Sigmoid colon (tissue), 7 donors: ENCODE data around the gene TOX2. TPM values are rescaled to one million over a fixed set of nuclear protein-coding genes. Genes with fewer than 3 reads are reported as not detected.

Experiments used
- DNase-seq: peaks from one replicate; pipeline ENCODE4 v3.0.0-alpha.2; 2019
- H3K27ac ChIP-seq, 4 donors: fragments of 200-600 bp; sonication (generic); one replicate each; pipeline ENCODE4 v1.5.1; 2016 to 2019; ENCODE audit warnings: mild to moderate bottlenecking in 1 of 4
- H3K27me3 ChIP-seq, 3 donors: fragments of 200-600 bp; sonication (generic); one replicate each; pipeline ENCODE4 v1.5.1; 2019; ENCODE audit warnings: mild to moderate bottlenecking in 1 of 3
- H3K36me3 ChIP-seq, 4 donors: fragments of 200-600 bp; sonication (generic); one replicate each; pipeline ENCODE4 v1.5.1; 2016 to 2019
- H3K4me1 ChIP-seq, 4 donors: fragments of 200-600 bp; sonication (generic); one replicate each; pipeline ENCODE4 v1.5.1; 2017 to 2019
- H3K4me3 ChIP-seq, 4 donors: fragments of 200-600 bp; sonication (generic); one replicate each; pipeline ENCODE4 v1.5.1; 2017 to 2019; ENCODE audit warnings: mild to moderate bottlenecking in 2 of 4, moderate library complexity in 1 of 4
- H3K9me3 ChIP-seq, 4 donors: fragments of 200-600 bp in 3 of 4; sonication (generic) in 3 of 4; one replicate each; pipeline versions ENCODE4 v1.5.1 to v1.6.1; 2013 to 2019
- EP300 ChIP-seq, 4 donors: sonication (generic); formaldehyde crosslinking; IDR thresholded peaks; one replicate each; pipeline ENCODE4 v1.6.1; 2017; ENCODE audit warnings: antibody characterized with exemption in 4 of 4
- POLR2A ChIP-seq, 2 donors: fragments of 450-650 bp; IDR thresholded peaks; one replicate each; pipeline ENCODE4 v1.6.1; 2016; ENCODE audit warnings: antibody characterized with exemption in 2 of 2, mild to moderate bottlenecking in 2 of 2, moderate library complexity in 2 of 2
- POLR2AphosphoS5 ChIP-seq, 4 donors: sonication (generic); formaldehyde crosslinking; IDR thresholded peaks; one replicate each; pipeline ENCODE4 v1.6.1; 2017; ENCODE audit warnings: antibody characterized with exemption in 4 of 4
- WGBS, 2 donors: extraction: QIAGEN DNeasy Blood & Tissue Kit; methylation state at CpG; one replicate each; pipeline ENCODE4 v1.1.7; 2013; 5-methylcytosine and 5-hydroxymethylcytosine counted together
- intact Hi-C: fragments of 100-400 bp; cut with DNase I; formaldehyde crosslinking; loops from one replicate; pipeline ENCODE4 v1.15.1; 2023
- polyA plus RNA-seq, 3 donors: library from polyadenylated mRNA; stranded (reverse); fragments of 200-250 nt; gene quantifications; one replicate each; pipeline ENCODE4 v1.2.3, GENCODE V29; 2013
- total RNA-seq, 4 donors: library from RNA; depleted of rRNA; stranded (reverse); fragments of >200 nt; gene quantifications; one replicate each; pipeline ENCODE4 v1.1.0, GENCODE V29; 2016
- TF ChIP-seq, protein P1 (sequence below), 4 experiments: fragments of 450-650 bp in 3 of 4; fragments of 200-600 bp in 1 of 4; IDR thresholded peaks; one replicate each; pipeline ENCODE4 v1.5.1; 2016 to 2019; ENCODE audit warnings: antibody characterized with exemption in 4 of 4, mild to moderate bottlenecking in 3 of 4, moderate library complexity in 2 of 4
- donor health status: healthy with polysubstance abuse.
- donor health status: Bipolar disorder and iron deficiency.
- donor health status: healthy.

Gene TOX2
- total and polyA plus RNA-seq, 7 donors = 0.27 to 8.1 (median 1.7) TPM

DNA sequence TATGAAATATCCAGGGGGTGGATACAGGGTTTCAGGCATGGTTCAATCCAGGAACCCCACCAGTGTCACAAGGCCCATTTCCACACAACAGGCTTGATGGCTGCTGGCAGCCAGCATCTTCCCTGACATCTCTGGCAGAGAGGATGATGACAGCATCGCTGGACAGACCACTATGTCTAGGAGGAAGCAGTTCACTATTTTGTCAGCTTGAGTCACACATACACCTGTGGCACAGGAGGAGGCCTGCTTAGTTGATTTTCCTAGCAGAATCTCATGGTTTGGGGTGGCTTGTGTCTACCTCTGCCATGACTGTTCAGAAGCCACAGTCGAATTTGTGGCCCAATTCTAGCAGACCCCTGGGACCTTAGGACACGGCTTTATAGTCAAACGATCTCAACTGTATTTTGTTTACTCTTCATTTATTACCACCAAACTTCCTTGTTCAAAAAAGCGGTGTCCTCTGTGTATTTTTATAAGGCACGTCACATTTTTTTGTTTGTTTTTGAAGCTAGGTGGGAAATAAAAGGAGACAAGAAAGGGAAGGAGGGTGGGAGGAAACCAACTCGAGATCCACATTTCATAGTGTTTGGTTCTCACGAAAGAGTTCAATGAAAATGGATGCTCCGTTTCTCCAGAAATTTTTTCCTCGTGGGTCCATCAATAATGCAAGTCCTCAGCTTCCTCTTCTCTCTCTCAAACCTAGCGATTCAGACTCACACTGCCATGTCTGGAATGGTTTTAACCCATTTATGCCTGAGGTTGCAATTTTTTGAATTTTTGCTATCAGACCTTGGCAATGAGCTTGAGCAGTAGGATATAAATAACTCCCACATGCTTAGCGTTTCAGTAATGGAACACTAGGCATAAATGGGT lies 94.4 kb downstream of the TOX2 start:
- WGBS, 2 donors = 17 to 50% methylated on average over 12 of the region's 12 CpGs
- no peak for TF ChIP-seq POLR2A (IDR thresholded peaks at IDR 0.05)
- TF ChIP-seq, protein P1, sequence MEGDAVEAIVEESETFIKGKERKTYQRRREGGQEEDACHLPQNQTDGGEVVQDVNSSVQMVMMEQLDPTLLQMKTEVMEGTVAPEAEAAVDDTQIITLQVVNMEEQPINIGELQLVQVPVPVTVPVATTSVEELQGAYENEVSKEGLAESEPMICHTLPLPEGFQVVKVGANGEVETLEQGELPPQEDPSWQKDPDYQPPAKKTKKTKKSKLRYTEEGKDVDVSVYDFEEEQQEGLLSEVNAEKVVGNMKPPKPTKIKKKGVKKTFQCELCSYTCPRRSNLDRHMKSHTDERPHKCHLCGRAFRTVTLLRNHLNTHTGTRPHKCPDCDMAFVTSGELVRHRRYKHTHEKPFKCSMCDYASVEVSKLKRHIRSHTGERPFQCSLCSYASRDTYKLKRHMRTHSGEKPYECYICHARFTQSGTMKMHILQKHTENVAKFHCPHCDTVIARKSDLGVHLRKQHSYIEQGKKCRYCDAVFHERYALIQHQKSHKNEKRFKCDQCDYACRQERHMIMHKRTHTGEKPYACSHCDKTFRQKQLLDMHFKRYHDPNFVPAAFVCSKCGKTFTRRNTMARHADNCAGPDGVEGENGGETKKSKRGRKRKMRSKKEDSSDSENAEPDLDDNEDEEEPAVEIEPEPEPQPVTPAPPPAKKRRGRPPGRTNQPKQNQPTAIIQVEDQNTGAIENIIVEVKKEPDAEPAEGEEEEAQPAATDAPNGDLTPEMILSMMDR (IDR thresholded peaks at IDR 0.05) = no peak
- TF ChIP-seq POLR2AphosphoS5 (IDR thresholded peaks at IDR 0.05) = no peak
- no peak for TF ChIP-seq EP300 (IDR thresholded peaks at IDR 0.05)
- Histone ChIP-seq H3K9me3 (no peaks in the 10 kb centered on the region), H3K36me3 (no peaks in the 10 kb centered on the region), H3K27ac (peak overlapping the region in 1 of 4 donors; percentile 49), H3K4me3 (no peak overlapping the region), H3K27me3 (no peaks in the 10 kb centered on the region), H3K4me1 (peaks cover 0 to 5% (median 0%) of the 10 kb centered on the region in 4 donors)
- intact Hi-C loops = no loop called here
- DNase-seq = no peak

DNA sequence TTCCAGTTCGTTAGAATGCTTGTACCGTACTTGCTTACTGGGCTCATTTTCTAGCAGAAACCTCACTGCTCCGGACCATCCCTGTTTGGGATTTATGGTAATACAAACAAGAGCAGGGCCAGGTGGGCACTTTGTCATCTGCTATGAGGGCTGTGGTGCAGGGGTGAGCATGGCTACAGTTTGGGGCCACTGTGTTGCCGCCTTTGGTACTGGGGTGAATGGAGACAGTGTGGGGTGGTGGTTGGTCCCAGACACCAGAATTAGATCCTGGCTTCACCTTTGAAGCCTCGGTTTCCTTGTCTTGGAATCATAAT lies 95.0 kb downstream of the TOX2 start:
- 77 to 93% methylated on average over 5 of the region's 5 CpGs for WGBS, 2 donors
- TF ChIP-seq, protein P1 (IDR thresholded peaks at IDR 0.05) = no peak
- no peak for TF ChIP-seq POLR2A (IDR thresholded peaks at IDR 0.05)
- TF ChIP-seq EP300 (IDR thresholded peaks at IDR 0.05) = no peak
- no peak for TF ChIP-seq POLR2AphosphoS5 (IDR thresholded peaks at IDR 0.05)
- Histone ChIP-seq H3K4me3 (no peak overlapping the region), H3K27ac (peak overlapping the region in 1 of 4 donors; percentile 49), H3K27me3 (no peaks in the 10 kb centered on the region), H3K4me1 (peaks cover 0 to 8% (median 2%) of the 10 kb centered on the region in 4 donors), H3K9me3 (no peaks in the 10 kb centered on the region), H3K36me3 (no peaks in the 10 kb centered on the region)
- DNase-seq = no peak
- intact Hi-C loops = no loop called here

DNA sequence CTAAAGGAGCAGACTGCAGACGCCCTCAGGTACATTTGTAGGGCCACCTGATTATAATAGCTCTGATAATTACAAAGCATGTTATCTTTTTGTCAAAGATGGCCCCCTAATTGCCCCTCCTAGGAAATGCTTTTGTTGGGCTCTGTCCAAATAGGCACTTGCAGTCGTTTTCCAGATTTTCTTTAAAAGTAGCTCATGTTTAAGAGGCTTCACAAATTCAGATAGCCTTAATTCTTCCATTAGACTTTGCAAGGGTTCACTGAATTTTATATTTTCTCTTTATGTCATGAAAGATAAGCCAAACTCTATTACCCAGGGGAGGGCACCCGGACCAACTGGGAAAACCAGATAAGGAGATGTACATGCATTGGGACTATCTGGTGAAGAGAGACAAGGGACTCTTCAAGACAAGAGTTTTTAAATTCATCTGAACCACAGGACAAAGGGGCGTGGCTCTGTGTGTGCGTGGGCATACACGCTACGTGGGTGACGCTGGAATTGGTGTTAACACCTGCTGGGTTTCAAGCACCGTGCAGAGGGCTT lies 95.6 kb downstream of the TOX2 start:
- TF ChIP-seq, protein P1 (IDR thresholded peaks at IDR 0.05) = no peak
- TF ChIP-seq POLR2AphosphoS5 (IDR thresholded peaks at IDR 0.05) (no peak), EP300 (IDR thresholded peaks at IDR 0.05) (no peak), POLR2A (IDR thresholded peaks at IDR 0.05) (no peak)
- Histone ChIP-seq H3K27me3 (no peaks in the 10 kb centered on the region), H3K4me3 (no peak overlapping the region), H3K9me3 (no peaks in the 10 kb centered on the region), H3K27ac (no peak overlapping the region), H3K36me3 (no peaks in the 10 kb centered on the region), H3K4me1 (peaks cover 0 to 14% (median 8%) of the 10 kb centered on the region in 4 donors)
- no peak for DNase-seq
- intact Hi-C loops = loop anchor here (10.0 kb wide), 1 partner anchor 185 kb away; no protein-coding TSS in a partner anchor
- 33 to 60% methylated on average over 9 of the region's 9 CpGs for WGBS, 2 donors

DNA sequence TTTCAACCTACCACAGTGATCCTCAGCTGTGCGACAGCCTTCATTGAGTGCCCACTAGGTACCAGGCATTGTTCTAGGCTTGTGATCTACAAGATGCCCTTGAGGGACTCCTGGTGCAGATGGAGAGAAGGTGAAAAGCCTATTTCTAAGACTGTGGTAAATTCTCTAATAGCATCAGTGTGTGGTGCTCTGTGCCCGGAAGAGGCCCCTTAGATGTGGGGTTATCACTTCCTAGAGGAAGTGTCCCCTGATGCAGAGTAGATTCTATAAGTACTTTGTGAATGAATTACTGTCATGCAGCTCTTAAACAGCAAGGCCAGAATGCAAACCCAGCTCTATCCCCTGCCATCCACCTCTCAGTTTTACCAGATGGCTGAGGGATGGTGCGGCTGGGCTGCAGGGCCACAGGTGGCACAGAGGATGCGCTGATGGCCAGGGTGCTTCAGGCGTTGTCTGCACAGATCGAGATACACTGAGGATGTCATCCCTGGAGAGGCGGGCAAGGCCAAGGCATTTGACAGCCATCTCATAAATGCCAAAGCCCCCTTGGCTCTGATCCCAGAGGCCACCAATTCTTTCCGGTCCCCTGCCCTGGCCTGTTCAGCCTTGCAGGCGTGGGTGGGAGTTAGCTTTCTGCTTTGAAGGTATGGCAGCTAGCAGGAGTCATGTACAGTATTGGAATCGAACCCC lies 96.7 kb downstream of the TOX2 start:
- no peaks in the 10 kb centered on the region for H3K27me3 ChIP-seq
- intact Hi-C loops = loop anchor here (10.0 kb wide), 1 partner anchor 183 kb away; no protein-coding TSS in a partner anchor
- TF ChIP-seq EP300 (IDR thresholded peaks at IDR 0.05) (no peak), POLR2A (IDR thresholded peaks at IDR 0.05) (no peak), POLR2AphosphoS5 (IDR thresholded peaks at IDR 0.05) (no peak)
- TF ChIP-seq, protein P1 (IDR thresholded peaks at IDR 0.05) = no peak
- DNase-seq = no peak
- H3K4me3 ChIP-seq = no peak overlapping the region
- no peak overlapping the region for H3K27ac ChIP-seq
- H3K9me3 ChIP-seq = no peaks in the 10 kb centered on the region
- 82 to 92% methylated on average over 10 of the region's 10 CpGs for WGBS, 2 donors
- no peaks in the 10 kb centered on the region for H3K36me3 ChIP-seq
- H3K4me1 ChIP-seq = peaks cover 0 to 26% (median 18%) of the 10 kb centered on the region in 4 donors
